ENCODE results near the gene NUDT12.
A peak's percentile ranks its signal among the peaks of the same experiment; 100 is the strongest.

Gene NUDT12

DNA sequence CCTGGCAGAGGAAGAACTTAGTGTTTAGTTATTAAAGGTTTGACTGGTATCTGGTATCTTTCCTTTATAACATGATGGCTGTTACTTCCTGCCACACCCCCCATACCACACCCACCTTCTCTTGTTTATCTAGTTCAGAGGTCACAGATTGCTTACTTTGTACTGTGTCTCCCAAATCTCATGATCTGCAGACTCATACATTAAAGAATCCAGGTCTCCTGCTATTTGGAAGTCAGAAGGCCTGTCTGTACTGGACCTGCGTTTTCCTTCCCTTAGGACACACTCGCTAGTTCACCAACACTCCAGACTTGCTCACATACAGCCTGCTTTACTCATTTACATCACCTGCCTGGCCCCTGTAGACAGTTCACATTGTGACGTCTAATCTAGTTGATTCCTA is 39.3 kb downstream of the NUDT12 start:
- DNase-seq (ENCODE audit: low read depth), result no peak
- TF ChIP-seq, protein P1, sequence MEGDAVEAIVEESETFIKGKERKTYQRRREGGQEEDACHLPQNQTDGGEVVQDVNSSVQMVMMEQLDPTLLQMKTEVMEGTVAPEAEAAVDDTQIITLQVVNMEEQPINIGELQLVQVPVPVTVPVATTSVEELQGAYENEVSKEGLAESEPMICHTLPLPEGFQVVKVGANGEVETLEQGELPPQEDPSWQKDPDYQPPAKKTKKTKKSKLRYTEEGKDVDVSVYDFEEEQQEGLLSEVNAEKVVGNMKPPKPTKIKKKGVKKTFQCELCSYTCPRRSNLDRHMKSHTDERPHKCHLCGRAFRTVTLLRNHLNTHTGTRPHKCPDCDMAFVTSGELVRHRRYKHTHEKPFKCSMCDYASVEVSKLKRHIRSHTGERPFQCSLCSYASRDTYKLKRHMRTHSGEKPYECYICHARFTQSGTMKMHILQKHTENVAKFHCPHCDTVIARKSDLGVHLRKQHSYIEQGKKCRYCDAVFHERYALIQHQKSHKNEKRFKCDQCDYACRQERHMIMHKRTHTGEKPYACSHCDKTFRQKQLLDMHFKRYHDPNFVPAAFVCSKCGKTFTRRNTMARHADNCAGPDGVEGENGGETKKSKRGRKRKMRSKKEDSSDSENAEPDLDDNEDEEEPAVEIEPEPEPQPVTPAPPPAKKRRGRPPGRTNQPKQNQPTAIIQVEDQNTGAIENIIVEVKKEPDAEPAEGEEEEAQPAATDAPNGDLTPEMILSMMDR (conservative IDR thresholded peaks at IDR 0.05; ENCODE audit: low read length), result no peak

DNA sequence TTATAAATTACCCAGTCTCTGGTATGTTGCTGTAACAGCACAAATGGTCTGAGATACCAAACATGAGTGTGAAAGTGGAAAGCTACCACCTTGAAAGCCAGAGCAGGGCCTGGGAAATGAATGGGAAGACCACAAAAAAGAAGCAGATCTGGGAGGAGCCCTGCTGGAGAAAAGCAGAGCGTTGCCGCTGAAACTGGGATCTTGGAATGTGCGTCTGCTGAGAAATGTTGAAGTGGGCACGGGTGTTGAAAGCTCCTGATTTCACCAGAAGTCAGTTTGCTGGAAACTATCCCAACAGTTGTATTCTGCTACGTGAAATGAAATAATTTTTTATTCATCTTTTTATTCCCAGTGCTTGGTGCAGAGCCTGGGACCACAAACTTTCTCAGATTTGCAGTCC is 40.0 kb downstream of the NUDT12 start:
- TF ChIP-seq, protein P1 (conservative IDR thresholded peaks at IDR 0.05; ENCODE audit: low read length), result no peak
- DNase-seq (ENCODE audit: low read depth), result peak; percentile 48
- H3K4me3 ChIP-seq (ENCODE audit: low read length), result no peak overlapping the region

More for the DNA sequence above, 39.3 kb downstream of the NUDT12 start:
- no peak overlapping the region for H3K4me3 ChIP-seq (ENCODE audit: low read length)

DNA sequence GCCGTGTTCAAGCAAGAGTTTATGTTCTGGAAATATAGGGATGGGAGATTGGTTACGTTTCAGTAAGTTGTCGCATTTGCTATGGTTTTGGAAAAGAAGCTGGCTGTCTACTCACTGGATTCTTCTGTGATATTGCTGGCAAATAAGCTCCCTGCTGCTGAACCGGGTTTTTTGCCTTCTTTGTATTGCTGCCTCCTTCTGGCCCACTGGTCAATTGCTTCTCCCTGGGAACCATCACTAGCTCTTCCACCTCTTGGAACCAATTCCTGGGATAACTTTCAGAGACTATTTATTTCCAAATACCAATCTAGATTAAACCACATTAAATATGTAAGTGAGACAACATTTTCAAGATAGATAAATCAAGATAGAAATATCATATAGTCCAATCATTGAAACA is 43.0 kb downstream of the NUDT12 start:
- no peak for DNase-seq (ENCODE audit: low read depth)
- no peak overlapping the region for H3K4me3 ChIP-seq (ENCODE audit: low read length)
- TF ChIP-seq, protein P1 (conservative IDR thresholded peaks at IDR 0.05; ENCODE audit: low read length), result peak; percentile 24

DNA sequence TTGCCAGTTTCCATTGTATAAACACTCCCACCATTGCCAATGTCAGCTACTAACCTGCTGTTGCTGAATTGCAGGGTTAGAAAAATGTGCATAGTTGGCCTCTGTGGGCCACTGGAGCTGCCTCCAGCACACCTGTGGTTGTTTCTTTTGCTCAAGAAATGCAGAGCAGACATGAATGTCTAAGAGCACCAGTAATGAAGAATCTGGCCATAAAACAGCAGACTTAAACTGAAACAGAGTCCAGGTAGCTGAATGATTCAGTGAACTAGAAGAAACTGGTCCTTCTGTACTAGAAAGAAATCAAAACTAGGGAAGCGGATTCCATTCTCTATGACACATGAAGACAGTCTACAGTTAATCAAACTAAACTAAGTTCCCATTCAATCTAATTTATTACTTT is 48.2 kb downstream of the NUDT12 start:
- H3K4me3 ChIP-seq (ENCODE audit: low read length), result no peak overlapping the region
- TF ChIP-seq, protein P1 (conservative IDR thresholded peaks at IDR 0.05; ENCODE audit: low read length), result no peak
- DNase-seq (ENCODE audit: low read depth), result no peak

DNA sequence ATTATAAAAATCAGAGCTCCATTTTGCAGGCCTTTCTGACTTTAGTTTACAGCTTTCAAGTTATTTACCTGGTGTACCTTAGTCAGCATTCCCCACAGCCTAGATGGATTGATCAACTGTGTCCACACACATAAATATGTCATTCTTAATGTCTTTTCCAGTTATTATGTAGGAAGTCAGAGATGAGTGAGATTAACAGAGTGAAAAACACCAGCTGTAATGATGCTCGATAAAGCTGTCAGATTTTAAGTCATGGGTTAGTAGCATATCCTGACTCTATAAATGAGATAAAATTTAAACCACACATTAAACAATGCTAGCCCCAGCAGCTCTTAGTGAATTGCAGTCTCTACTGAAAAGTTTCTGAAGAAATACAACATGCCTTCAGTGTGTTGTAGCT is 48.9 kb downstream of the NUDT12 start:
- no peak for DNase-seq (ENCODE audit: low read depth)
- H3K4me3 ChIP-seq (ENCODE audit: low read length), result no peak overlapping the region
- TF ChIP-seq, protein P1 (conservative IDR thresholded peaks at IDR 0.05; ENCODE audit: low read length), result no peak

DNA sequence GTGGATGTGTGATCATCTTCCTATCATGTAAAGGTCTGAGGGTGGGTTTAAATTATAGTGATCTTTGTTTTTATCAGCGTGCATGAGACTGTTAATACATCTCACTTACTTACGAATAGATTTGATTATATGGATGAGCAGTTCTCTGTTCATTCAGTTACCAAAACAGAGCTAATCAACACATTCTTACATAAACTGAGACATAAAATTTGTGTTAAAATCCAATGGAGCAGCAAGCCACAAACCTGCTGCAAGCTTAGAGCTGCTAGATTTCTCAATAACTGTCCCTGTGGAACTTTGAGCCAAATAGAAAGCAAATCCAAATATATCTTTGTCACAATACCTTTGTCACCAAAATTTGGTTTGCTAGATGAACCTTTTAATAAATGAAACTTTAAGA is 50.1 kb downstream of the NUDT12 start:
- no peak overlapping the region for H3K4me3 ChIP-seq (ENCODE audit: low read length)
- TF ChIP-seq, protein P1 (conservative IDR thresholded peaks at IDR 0.05; ENCODE audit: low read length), result no peak
- peak; percentile 12 for DNase-seq (ENCODE audit: low read depth)

DNA sequence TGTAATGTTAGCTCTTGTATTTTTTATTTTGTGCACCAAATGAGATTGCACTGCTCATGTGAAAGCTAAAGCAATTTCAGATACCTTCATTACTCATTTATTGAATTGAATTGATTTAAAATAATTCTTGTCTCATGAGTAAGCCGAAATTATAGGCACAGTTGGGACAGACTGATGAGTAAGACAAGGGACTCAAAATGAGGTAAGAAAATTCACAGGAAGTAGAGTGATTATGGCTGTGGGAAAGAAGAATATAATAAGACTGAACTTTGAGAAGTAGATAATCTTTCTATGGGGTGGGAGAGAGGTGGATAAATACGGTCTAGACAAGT is 51.1 kb downstream of the NUDT12 start:
- peak; percentile 40 for DNase-seq (ENCODE audit: low read depth)
- no peak overlapping the region for H3K4me3 ChIP-seq (ENCODE audit: low read length)

More for the DNA sequence above, 51.1 kb downstream of the NUDT12 start:
- TF ChIP-seq, protein P1 (conservative IDR thresholded peaks at IDR 0.05; ENCODE audit: low read length), result no peak

All from AG10803 (cell line).